Cardiac muscle cell (in vitro differentiated cells and primary cell): ENCODE results near the gene SMIM3. TPM values are rescaled to one million over a fixed set of nuclear protein-coding genes. Genes with fewer than 3 reads are reported as not detected.

Source experiments
- DNase-seq, 2 donors: peaks; one replicate each; pipeline versions ENCODE4 v3.0.0 to v3.0.0-alpha.2; 2010 to 2017; ENCODE audit warnings: low read depth in 1 of 2, low spot score in 1 of 2
- H3K27ac ChIP-seq: fragments of 200-600 bp; sonication (generic); 2 replicates; pipeline ENCODE4 v1.5.1; 2016
- H3K27me3 ChIP-seq: fragments of 200-600 bp; sonication (generic); 2 replicates; pipeline ENCODE4 v1.6.0; 2016; ENCODE audit warnings: control low read depth
- H3K36me3 ChIP-seq: fragments of 200-600 bp; sonication (generic); 2 replicates; pipeline ENCODE4 v1.5.1; 2016; ENCODE audit warnings: control low read depth
- H3K4me1 ChIP-seq: fragments of 200-600 bp; sonication (generic); 2 replicates; pipeline ENCODE4 v1.8.1; 2017; ENCODE audit warnings: low read depth, mild to moderate bottlenecking, mixed run types
- H3K4me3 ChIP-seq: fragments of 200-600 bp; sonication (generic); 2 replicates; pipeline ENCODE4 v1.5.1; 2016; ENCODE audit warnings: mild to moderate bottlenecking
- H3K9me3 ChIP-seq: fragments of 200-600 bp; sonication (generic); 2 replicates; pipeline ENCODE4 v1.5.1; 2017; ENCODE audit warnings: low read depth, mild to moderate bottlenecking, control low read depth
- polyA plus RNA-seq: library from polyadenylated mRNA; unstranded; fragments of >200 nt; fragmentation: Nextera tagmentation; extraction: Ambion mirVana; gene quantifications from 2 replicates; pipeline ENCODE4 v1.2.1, GENCODE V29; 2016
- total RNA-seq: library from RNA; depleted of rRNA; stranded (reverse); fragments of >200 nt; gene quantifications from 2 replicates; pipeline ENCODE4 v1.2.3, GENCODE V29; 2016
- TF ChIP-seq, protein P1 (sequence below): IDR thresholded peaks from 2 replicates; pipeline ENCODE4 v1.5.1; 2012; ENCODE audit warnings: low read depth, mild to moderate bottlenecking, low read length

SMIM3 gene
- total and polyA plus RNA-seq, 2 experiments from 2014 or later, result 16.8 to 43.5 TPM

DNA sequence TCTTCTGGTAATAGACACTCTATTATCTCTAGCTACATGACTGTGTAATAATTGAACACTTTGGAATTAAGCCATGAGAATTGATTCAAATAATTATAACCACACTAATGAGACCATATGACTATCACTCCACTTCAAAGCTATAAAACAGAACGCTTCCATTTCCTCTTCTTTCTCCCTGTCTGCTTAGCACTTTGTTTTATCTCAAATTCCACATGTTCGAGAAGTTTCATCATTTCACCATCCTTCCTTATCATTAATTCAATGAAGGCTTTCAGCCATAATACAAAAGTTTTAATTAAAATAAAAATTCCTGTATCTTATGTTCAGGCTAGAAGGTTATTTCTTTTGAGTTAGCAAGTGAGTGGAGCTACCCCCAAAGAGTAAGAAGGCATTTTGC is 12.3 kb upstream of the SMIM3 start:
- Histone ChIP-seq H3K4me1 (peaks cover 3% of the 10 kb centered on the region), H3K27ac (no peak overlapping the region), H3K36me3 (no peaks in the 10 kb centered on the region), H3K27me3 (peaks cover 6% of the 10 kb centered on the region), H3K9me3 (no peaks in the 10 kb centered on the region), H3K4me3 (no peak overlapping the region)
- DNase-seq, result no peak
- TF ChIP-seq, protein P1, sequence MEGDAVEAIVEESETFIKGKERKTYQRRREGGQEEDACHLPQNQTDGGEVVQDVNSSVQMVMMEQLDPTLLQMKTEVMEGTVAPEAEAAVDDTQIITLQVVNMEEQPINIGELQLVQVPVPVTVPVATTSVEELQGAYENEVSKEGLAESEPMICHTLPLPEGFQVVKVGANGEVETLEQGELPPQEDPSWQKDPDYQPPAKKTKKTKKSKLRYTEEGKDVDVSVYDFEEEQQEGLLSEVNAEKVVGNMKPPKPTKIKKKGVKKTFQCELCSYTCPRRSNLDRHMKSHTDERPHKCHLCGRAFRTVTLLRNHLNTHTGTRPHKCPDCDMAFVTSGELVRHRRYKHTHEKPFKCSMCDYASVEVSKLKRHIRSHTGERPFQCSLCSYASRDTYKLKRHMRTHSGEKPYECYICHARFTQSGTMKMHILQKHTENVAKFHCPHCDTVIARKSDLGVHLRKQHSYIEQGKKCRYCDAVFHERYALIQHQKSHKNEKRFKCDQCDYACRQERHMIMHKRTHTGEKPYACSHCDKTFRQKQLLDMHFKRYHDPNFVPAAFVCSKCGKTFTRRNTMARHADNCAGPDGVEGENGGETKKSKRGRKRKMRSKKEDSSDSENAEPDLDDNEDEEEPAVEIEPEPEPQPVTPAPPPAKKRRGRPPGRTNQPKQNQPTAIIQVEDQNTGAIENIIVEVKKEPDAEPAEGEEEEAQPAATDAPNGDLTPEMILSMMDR, result no peak

DNA sequence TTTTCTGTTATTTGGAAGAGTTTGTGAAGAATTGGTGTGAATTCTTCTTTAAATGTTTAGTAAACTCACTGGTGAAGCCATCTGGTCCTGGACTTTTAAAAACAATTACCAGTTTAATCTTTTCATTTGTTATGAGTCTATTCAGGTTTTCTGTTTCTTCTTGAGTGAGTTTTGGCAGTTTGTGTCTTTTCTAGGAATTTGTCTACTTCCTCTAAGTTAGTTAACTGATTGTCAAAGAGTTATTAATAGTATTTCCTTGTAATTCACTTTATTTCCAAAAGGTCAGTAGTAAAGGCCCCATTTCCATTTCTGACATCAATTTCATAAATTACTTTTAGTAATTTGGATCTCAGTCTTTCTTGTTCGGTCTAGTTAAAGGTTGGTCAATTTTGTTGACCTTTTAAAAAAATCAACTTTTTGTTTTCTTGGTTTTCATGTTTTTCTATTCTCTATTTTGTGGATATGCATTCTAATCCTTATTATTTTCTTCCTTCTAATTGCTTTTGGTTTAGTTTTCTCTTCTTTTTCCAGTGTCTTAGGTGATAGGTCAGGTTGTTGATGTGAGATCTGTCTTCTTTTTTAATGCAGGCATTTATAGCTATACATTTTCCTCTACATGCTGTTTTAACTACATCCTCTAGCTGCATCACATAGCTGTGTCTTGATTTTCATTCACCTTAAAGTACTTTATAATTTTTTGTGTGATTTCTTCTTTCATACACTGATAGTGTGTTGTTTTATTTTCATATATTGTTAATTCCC is 7.3 kb upstream of the SMIM3 start:
- H3K4me3 ChIP-seq, result no peak overlapping the region
- no peaks in the 10 kb centered on the region for H3K36me3 ChIP-seq
- TF ChIP-seq, protein P1, result no peak
- H3K9me3 ChIP-seq, result no peaks in the 10 kb centered on the region
- peaks cover 11% of the 10 kb centered on the region for H3K4me1 ChIP-seq
- H3K27ac ChIP-seq, result no peak overlapping the region
- peaks cover 6% of the 10 kb centered on the region for H3K27me3 ChIP-seq
- DNase-seq, result no peak

DNA sequence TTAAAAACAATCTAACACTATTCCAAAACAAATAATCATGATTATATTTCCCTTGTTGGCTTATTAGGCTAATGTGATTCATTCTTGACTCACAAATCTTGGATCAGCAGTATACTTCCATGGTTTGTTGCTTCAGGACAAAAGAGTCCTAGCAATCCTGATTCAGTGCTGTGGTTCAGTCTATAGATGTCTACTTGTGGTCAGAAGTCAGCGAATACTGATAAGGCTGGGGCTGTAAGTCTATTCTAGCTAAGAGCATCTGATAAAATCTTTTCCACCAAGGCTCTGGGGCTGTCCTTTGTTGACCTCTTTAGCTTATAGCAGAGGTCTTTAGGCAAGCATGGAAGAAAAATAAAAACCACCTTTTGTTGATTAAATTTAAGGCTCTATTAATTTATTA is 4.4 kb upstream of the SMIM3 start:
- no peaks in the 10 kb centered on the region for H3K27me3 ChIP-seq
- peak overlapping the region; percentile 78 for H3K27ac ChIP-seq
- no peaks in the 10 kb centered on the region for H3K9me3 ChIP-seq
- peak; percentile 60 to 86 for DNase-seq
- H3K36me3 ChIP-seq, result no peaks in the 10 kb centered on the region
- TF ChIP-seq, protein P1, result no peak
- no peak overlapping the region for H3K4me3 ChIP-seq
- H3K4me1 ChIP-seq, result peaks cover 18% of the 10 kb centered on the region

DNA sequence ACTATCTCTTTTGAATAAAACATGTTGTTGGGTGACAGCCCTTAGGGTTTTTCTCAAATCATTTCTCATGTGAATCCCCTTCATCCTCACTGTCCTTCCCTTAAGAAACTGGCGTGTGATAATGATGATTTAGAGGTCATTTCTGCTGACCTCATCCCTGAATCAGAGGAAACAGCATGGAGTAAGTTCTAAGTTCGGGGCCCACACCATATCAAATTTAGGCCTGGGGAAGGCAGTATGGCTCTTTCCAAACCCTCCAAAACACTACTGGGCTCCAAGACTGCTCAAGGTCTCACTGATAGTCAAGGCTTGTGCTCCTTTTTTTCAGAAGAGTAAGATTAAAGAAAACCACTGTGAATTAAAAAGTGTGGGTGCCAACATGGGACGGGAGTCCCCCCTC is 872 bp upstream of the SMIM3 start:
- H3K9me3 ChIP-seq, result no peaks in the 10 kb centered on the region
- no peaks in the 10 kb centered on the region for H3K36me3 ChIP-seq
- DNase-seq, result no peak
- peak overlapping the region; percentile 52 for H3K4me3 ChIP-seq
- no peaks in the 10 kb centered on the region for H3K27me3 ChIP-seq
- H3K4me1 ChIP-seq, result peaks cover 18% of the 10 kb centered on the region
- TF ChIP-seq, protein P1, result no peak
- H3K27ac ChIP-seq, result peak overlapping the region; percentile 90

DNA sequence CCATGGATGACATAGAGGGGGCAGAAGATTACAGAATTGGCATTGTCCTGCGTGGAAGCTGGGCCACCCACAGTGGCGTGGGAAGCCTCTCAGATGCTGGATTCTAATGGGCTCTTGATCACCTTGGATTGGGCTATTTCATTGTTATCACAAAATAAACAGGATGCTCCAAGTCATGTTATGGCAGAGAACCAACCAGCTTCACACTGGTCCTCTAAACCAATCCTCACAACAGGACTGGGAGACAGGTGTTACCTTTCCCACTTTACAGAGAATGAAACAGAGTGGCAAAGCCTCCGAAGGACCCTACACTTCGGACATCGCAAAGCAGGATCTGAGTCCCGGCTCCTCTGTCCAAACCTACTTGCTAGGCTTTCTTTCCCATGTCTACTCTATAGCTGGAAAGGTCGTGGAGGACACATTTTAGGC is 455 bp upstream of the SMIM3 start:
- TF ChIP-seq, protein P1, result no peak
- H3K4me1 ChIP-seq, result peaks cover 18% of the 10 kb centered on the region
- H3K9me3 ChIP-seq, result no peaks in the 10 kb centered on the region
- H3K36me3 ChIP-seq, result no peaks in the 10 kb centered on the region
- peak in 1 of 2 donors; percentile 55 for DNase-seq
- no peaks in the 10 kb centered on the region for H3K27me3 ChIP-seq
- peak overlapping the region; percentile 90 for H3K27ac ChIP-seq
- peak overlapping the region; percentile 52 for H3K4me3 ChIP-seq
